Esophagus muscularis mucosa (tissue), 4 donors: ENCODE results near the gene KLHL10. TPM values are rescaled to one million over a fixed set of nuclear protein-coding genes. Genes with fewer than 3 reads are reported as not detected.

Experiments used
- DNase-seq: peaks from one replicate; pipeline ENCODE4 v3.0.0-alpha.2; 2017; ENCODE audit errors: extremely low spot score
- H3K27ac ChIP-seq, 4 donors: fragments of 200-600 bp; sonication (generic); replicated peaks in 1 of 4; 1 replicate in 3 of 4; 2 replicates in 1 of 4; pipeline ENCODE4 v1.5.1; 2016 to 2019; ENCODE audit warnings: mild to moderate bottlenecking in 1 of 4
- H3K27me3 ChIP-seq, 4 donors: fragments of 200-600 bp; sonication (generic); one replicate each; pipeline versions ENCODE4 v1.5.1 to v1.6.0; 2016 to 2019
- H3K36me3 ChIP-seq, 4 donors: fragments of 200-600 bp; sonication (generic); one replicate each; pipeline ENCODE4 v1.5.1; 2016 to 2019
- H3K4me1 ChIP-seq, 4 donors: fragments of 200-600 bp; sonication (generic); one replicate each; pipeline ENCODE4 v1.5.1; 2016 to 2019
- H3K4me3 ChIP-seq, 4 donors: fragments of 200-600 bp; sonication (generic); 1 replicate in 2 of 4; 2 replicates in 2 of 4; pipeline ENCODE4 v1.5.1; 2016 to 2019; ENCODE audit warnings: mild to moderate bottlenecking in 4 of 4, moderate library complexity in 1 of 4
- H3K9me3 ChIP-seq, 4 donors: fragments of 200-600 bp; sonication (generic); 1 replicate in 3 of 4; 2 replicates in 1 of 4; pipeline ENCODE4 v1.5.1; 2016 to 2019
- CTCF ChIP-seq, 3 experiments: fragments of 200-600 bp in 2 of 3; fragments of 450-650 bp in 1 of 3; sonication (generic) in 2 of 3; IDR thresholded peaks; one replicate each; pipeline ENCODE4 v1.5.1; 2017 to 2019; ENCODE audit warnings: antibody characterized with exemption in 3 of 3, mild to moderate bottlenecking in 2 of 3, moderate library complexity in 1 of 3
- EP300 ChIP-seq: sonication (generic); formaldehyde crosslinking; IDR thresholded peaks from one replicate; pipeline ENCODE4 v1.6.1; 2017; ENCODE audit warnings: antibody characterized with exemption
- POLR2A ChIP-seq: fragments of 450-650 bp; IDR thresholded peaks from one replicate; pipeline ENCODE4 v1.6.1; 2017; ENCODE audit warnings: antibody characterized with exemption, moderate library complexity, mild to moderate bottlenecking, low read depth
- POLR2AphosphoS5 ChIP-seq, 2 donors: sonication (generic); formaldehyde crosslinking; IDR thresholded peaks; one replicate each; pipeline ENCODE4 v1.6.1; 2017; ENCODE audit warnings: antibody characterized with exemption in 2 of 2
- WGBS: methylation state at CpG from one replicate; pipeline ENCODE4 v1.1.5; 2018; 5-methylcytosine and 5-hydroxymethylcytosine counted together
- intact Hi-C: fragments of 100-400 bp; cut with DNase I; formaldehyde crosslinking; loops from one replicate; pipeline ENCODE4 v1.15.1; 2023
- small RNA-seq, 3 donors: library from RNA; depleted of rRNA; stranded (forward); fragments of <200 nt; gene quantifications; one replicate each; pipeline ENCODE3, GENCODE V24; 2016
- total RNA-seq, 4 donors: library from RNA; depleted of rRNA; stranded (reverse); fragments of >200 nt; gene quantifications; one replicate each; pipeline versions ENCODE4 v1.1.0 to v1.2.1, GENCODE V29; 2016

Gene KLHL10
- total RNA-seq, 4 donors from 2014 or later = 1.7 to 3.0 (median 2.7) TPM

DNA sequence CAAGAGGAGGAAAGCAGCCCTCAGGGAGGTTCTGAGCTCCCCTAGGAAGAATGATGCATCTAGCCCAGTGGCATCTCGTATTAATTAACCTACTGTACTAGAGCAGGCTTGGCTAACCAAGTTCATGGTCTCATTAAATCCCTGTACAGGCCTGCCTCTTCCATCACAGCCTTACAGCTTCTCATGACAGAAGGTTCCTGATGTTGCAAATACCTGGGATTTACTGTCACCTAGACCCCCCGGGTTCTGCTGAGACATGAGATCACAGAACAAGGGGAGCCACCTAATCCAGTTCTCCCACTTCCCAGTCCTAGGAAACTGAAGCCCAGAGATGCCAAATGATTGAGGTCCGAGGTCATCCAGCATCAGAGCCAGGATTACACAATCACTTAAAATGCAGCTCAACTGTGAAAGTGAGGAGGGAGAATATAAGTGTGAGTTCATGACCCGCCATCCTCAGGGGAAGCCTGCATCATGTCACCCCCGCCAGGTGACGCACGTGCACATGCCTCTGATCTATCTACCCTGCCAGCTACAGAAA is 57.2 kb downstream of the KLHL10 start:
- Histone ChIP-seq H3K9me3 (no peaks in the 10 kb centered on the region), H3K27ac (peak overlapping the region; percentile 53 to 78 (median 65)), H3K27me3 (no peaks in the 10 kb centered on the region), H3K4me1 (peaks cover 0 to 20% (median 18%) of the 10 kb centered on the region in 4 donors), H3K4me3 (no peak overlapping the region), H3K36me3 (peaks cover 41 to 99% (median 96%) of the 10 kb centered on the region in 4 donors)
- DNase-seq = no peak
- intact Hi-C loops = no loop called here
- WGBS = 84% methylated on average over 2 of the region's 7 CpGs
- TF ChIP-seq EP300 (no peak), POLR2AphosphoS5 (IDR thresholded peaks at IDR 0.05) (peak in 1 of 2 donors; percentile 27)

DNA sequence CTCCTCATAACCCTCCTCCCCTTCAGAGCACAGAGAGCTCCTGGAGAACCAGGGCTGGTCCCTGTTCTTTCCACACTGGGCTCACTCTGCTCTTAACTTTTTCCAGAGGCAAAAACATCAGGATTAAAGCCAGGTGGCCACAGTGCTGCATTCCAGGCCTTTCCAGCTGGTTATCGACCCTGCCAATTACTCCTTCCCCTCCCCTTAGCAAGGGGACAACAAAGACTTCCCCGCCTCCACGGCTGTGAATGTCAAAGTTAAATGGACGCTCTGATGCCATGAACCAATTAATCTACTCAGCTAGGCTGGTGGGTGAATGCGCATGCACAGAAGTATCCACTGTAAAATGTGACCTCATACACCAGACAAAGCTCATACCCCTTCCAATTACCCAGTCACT is 58.0 kb downstream of the KLHL10 start:
- TF ChIP-seq EP300 = no peak
- TF ChIP-seq CTCF (IDR thresholded peaks at IDR 0.05) = no peak
- TF ChIP-seq POLR2AphosphoS5 (IDR thresholded peaks at IDR 0.05) = no peak
- no peak for TF ChIP-seq POLR2A
- Histone ChIP-seq H3K4me1 (peaks cover 0 to 20% (median 18%) of the 10 kb centered on the region in 4 donors), H3K36me3 (peaks cover 43 to 99% (median 96%) of the 10 kb centered on the region in 4 donors), H3K4me3 (no peak overlapping the region), H3K27me3 (no peaks in the 10 kb centered on the region), H3K27ac (peak overlapping the region; percentile 53 to 78 (median 65)), H3K9me3 (no peaks in the 10 kb centered on the region)
- intact Hi-C loops = no loop called here
- WGBS = 43% methylated on average over 5 of the region's 5 CpGs
- no peak for DNase-seq

DNA sequence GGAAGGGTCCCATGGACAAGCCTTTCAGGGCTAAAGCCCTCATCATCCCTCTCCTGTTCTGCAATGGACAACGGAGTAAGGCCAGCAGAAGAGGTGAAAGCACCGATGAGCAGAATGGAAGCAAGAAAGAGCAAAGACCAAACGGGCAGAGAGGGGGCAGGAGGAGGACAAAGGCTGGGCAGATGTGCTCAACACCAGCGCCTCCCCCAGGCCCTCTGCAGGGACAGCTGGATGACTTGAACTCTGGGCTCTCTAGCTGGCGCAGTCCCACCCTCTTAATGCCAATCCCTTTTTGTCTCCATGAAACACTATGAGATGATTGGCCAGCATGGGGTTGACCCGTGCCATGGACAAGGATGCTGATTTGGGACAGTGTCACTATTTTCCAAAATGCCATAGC is 59.1 kb downstream of the KLHL10 start:
- peaks cover 42 to 99% (median 96%) of the 10 kb centered on the region in 4 donors for H3K36me3 ChIP-seq
- no peaks in the 10 kb centered on the region for H3K9me3 ChIP-seq
- no peak overlapping the region for H3K27ac ChIP-seq
- WGBS = 85% methylated on average over 6 of the region's 6 CpGs
- no peak for DNase-seq
- H3K4me1 ChIP-seq = peaks cover 0 to 20% (median 18%) of the 10 kb centered on the region in 4 donors
- intact Hi-C loops = no loop called here
- no peak overlapping the region for H3K4me3 ChIP-seq
- no peak for TF ChIP-seq CTCF (IDR thresholded peaks at IDR 0.05)
- no peak for TF ChIP-seq POLR2AphosphoS5 (IDR thresholded peaks at IDR 0.05)
- no peak for TF ChIP-seq EP300
- TF ChIP-seq POLR2A = no peak
- H3K27me3 ChIP-seq = no peaks in the 10 kb centered on the region

Small RNAs within 50 kb of the gene (small RNA-seq; reads per million reads assigned to genes)
- 0 reads per million in 3 donors for gene AC125257.2

Other genes with a start within 250 kb of the KLHL10 start
- gene KRT16, start 225.1 kb upstream of the KLHL10 start, total RNA-seq = 1 to 10 TPM in 1 of 4 donors, not detected in 3; 1.7 TPM
- gene KRT17, start 213.2 kb upstream of the KLHL10 start, total RNA-seq = 1 to 10 TPM in 2 of 4 donors, under 1 TPM in 1, not detected in 1; 0.58 to 5.6 (median 1.2) TPM
- 100 to 1,000 TPM; 158 to 426 (median 207) TPM for gene EIF1, start 148.9 kb upstream of the KLHL10 start, total RNA-seq
- gene GAST, start 125.5 kb upstream of the KLHL10 start, total RNA-seq = not detected
- gene HAP1, start 103.2 kb upstream of the KLHL10 start, total RNA-seq = under 1 TPM in 1 of 4 donors, not detected in 3; 0.19 TPM
- 10 to 100 TPM; 24.5 to 56.6 (median 46.4) TPM for gene JUP, start 51.1 kb upstream of the KLHL10 start, total RNA-seq
- gene P3H4, start 25.9 kb upstream of the KLHL10 start, total RNA-seq = 10 to 100 TPM in 2 of 4 donors, 1 to 10 TPM in 2; 8.4 to 19.9 (median 14.4) TPM
- 10 to 100 TPM; 30.5 to 49.4 (median 33.8) TPM for gene FKBP10, start 24.8 kb upstream of the KLHL10 start, total RNA-seq
- gene NT5C3B, start 1.6 kb upstream of the KLHL10 start, total RNA-seq = 10 to 100 TPM; 64.8 to 95.6 (median 70.1) TPM
- gene KLHL11, start 27.6 kb downstream of the KLHL10 start, total RNA-seq = 10 to 100 TPM; 12.4 to 24.2 (median 17.2) TPM
- 10 to 100 TPM; 52.3 to 87.7 (median 71.3) TPM for gene ACLY, start 81.1 kb downstream of the KLHL10 start, total RNA-seq
- 1 to 10 TPM in 2 of 4 donors, under 1 TPM in 2; 0.33 to 1.7 (median 1.1) TPM for gene ODAD4, start 92.8 kb downstream of the KLHL10 start, total RNA-seq
- 100 to 1,000 TPM in 1 of 4 donors, 10 to 100 TPM in 3; 68.9 to 101 (median 78.5) TPM for gene CNP, start 129.0 kb downstream of the KLHL10 start, total RNA-seq
- gene DNAJC7, start 179.6 kb downstream of the KLHL10 start, total RNA-seq = 10 to 100 TPM; 43.1 to 51.1 (median 44.4) TPM
- gene NKIRAS2, start 182.3 kb downstream of the KLHL10 start, total RNA-seq = 10 to 100 TPM; 44.0 to 74.3 (median 59.0) TPM
- 1 to 10 TPM in 1 of 4 donors, under 1 TPM in 3; under 0.01 to 1.2 (median 0.67) TPM for gene C17orf113, start 212.8 kb downstream of the KLHL10 start, total RNA-seq